Heart right ventricle (tissue), 16 donors: ENCODE measurements around the gene SMAD7. TPM values are rescaled to one million over a fixed set of nuclear protein-coding genes. Genes with fewer than 3 reads are reported as not detected.
A peak's percentile ranks its signal among the peaks of the same experiment; 100 is the strongest.

Experiments
- ATAC-seq, 8 donors: fragments of 200-7000 bp; cut with Tn5 transposase; one replicate each; pipeline ENCODE4 v1.9.1; 2020; ENCODE audit warnings: mild to moderate bottlenecking in 8 of 8, moderate library complexity in 8 of 8, moderate number of reproducible peaks in 1 of 8
- DNase-seq, 2 donors: peaks; one replicate each; pipeline ENCODE4 v3.0.0-alpha.2; 2020
- H3K27ac ChIP-seq, 10 donors: fragments of 200-600 bp; sonication (generic) in 2 of 10; one replicate each; pipeline versions ENCODE4 v1.5.0 to v1.8.0; 2020 to 2022; ENCODE audit warnings: mild to moderate bottlenecking in 3 of 10
- H3K27me3 ChIP-seq, 7 donors: fragments of 200-600 bp; one replicate each; pipeline ENCODE4 v1.8.0; 2021 to 2022; ENCODE audit warnings: mild to moderate bottlenecking in 2 of 7
- H3K36me3 ChIP-seq, 9 donors: fragments of 200-600 bp; sonication (generic) in 1 of 9; one replicate each; pipeline versions ENCODE4 v1.5.0 to v1.8.0; 2020 to 2022; ENCODE audit warnings: mild to moderate bottlenecking in 2 of 9
- H3K4me1 ChIP-seq, 9 donors: fragments of 200-600 bp; sonication (generic) in 1 of 9; one replicate each; pipeline versions ENCODE4 v1.5.0 to v1.8.0; 2020 to 2022; ENCODE audit warnings: mild to moderate bottlenecking in 4 of 9
- H3K4me3 ChIP-seq, 10 donors: fragments of 200-600 bp; sonication (generic) in 2 of 10; one replicate each; pipeline versions ENCODE4 v1.5.0 to v1.8.0; 2020 to 2022; ENCODE audit warnings: mild to moderate bottlenecking in 7 of 10, moderate library complexity in 2 of 10
- H3K9me3 ChIP-seq, 11 donors: fragments of 200-600 bp in 10 of 11; sonication (generic) in 2 of 11; one replicate each; pipeline versions ENCODE4 v1.5.0 to v1.8.0; 2013 to 2022; ENCODE audit warnings: mild to moderate bottlenecking in 2 of 11, control low read depth in 1 of 11, moderate library complexity in 1 of 11
- WGBS, 2 donors: extraction: QIAGEN DNeasy Blood & Tissue Kit; methylation state at CpG; one replicate each; pipeline ENCODE4 v1.1.7; 2013; ENCODE audit warnings: inconsistent platforms in 1 of 2; 5-methylcytosine and 5-hydroxymethylcytosine counted together
- intact Hi-C, 10 donors: fragments of 100-400 bp; cut with DNase I; formaldehyde crosslinking; loops; one replicate each; pipeline versions ENCODE4 v1.11.1 to v1.14.2; 2022
- polyA plus RNA-seq, 2 donors: library from polyadenylated mRNA; stranded (reverse); fragments of 200-250 nt; gene quantifications; one replicate each; pipeline ENCODE4 v1.2.3, GENCODE V29; 2013
- total RNA-seq, 10 donors: library from RNA; stranded (reverse); fragmentation: NEBNext Ultra II Directional in 3 of 10; extraction: Animal tissue kit (Norgen Biotek cat#: 25700) in 3 of 10; gene quantifications; one replicate each; pipeline versions ENCODE4 v1.2.1 to v1.2.4, GENCODE V29; 2021 to 2023
- TF ChIP-seq, protein P1 (sequence below), 9 donors: fragments of 200-600 bp; sonication (generic) in 2 of 9; IDR thresholded peaks; one replicate each; pipeline versions ENCODE4 v1.5.0 to v1.8.0; 2021 to 2022; ENCODE audit warnings: antibody characterized with exemption in 9 of 9, mild to moderate bottlenecking in 5 of 9, moderate library complexity in 1 of 9
- donor health status: Arrhythmogenic right ventricular cardiomyopathy.
- donor health status: ischemic (EF 13 %, LVEDD 7.1; RV severe dilation, severe dysfunction).
- donor health status: healthy with polysubstance abuse.
- donor health status: DM: no; HTN: yes; CAD: no.
- donor health status: DM: no; HTN: no; CAD: no.
- donor health status: ischemic (EF 25% LVEDD 6.9; RV normal size, moderate dysfunction).
- donor health status: ischemic (EF 25% LVEDD 5.7; RV mildly dilated, moderate dysfunction).
- donor health status: healthy.
- donor health status: DM: yes; HTN: yes; CAD: no.
- donor health status: Ischemic cardiomyopathy.
- donor health status: ischemic (EF 35%, LVEDD 5.7; RV mildly dilated, moderate dysfunction).
- donor health status: nonischemic (EF 11% LVEDD 7.7; RV severe dilation, severe dysfunction).
- donor health status: DM: yes; HTN: yes; CAD: no.
- donor health status: PGD.
- donor health status: ischemic (EF 29% LVEDD 5.4; RV normal size, mild dysfunction).
- donor health status: nonischemic (EF 23%, LVEDD 6.1; RV moderate dilation, normal function).

The SMAD7 gene
- total and polyA plus RNA-seq, 12 donors = 6.7 to 28.6 (median 19.2) TPM

- H3K27me3 ChIP-seq = no peaks in the 10 kb centered on the region
- H3K4me3 ChIP-seq = no peak overlapping the region
- TF ChIP-seq, protein P1, sequence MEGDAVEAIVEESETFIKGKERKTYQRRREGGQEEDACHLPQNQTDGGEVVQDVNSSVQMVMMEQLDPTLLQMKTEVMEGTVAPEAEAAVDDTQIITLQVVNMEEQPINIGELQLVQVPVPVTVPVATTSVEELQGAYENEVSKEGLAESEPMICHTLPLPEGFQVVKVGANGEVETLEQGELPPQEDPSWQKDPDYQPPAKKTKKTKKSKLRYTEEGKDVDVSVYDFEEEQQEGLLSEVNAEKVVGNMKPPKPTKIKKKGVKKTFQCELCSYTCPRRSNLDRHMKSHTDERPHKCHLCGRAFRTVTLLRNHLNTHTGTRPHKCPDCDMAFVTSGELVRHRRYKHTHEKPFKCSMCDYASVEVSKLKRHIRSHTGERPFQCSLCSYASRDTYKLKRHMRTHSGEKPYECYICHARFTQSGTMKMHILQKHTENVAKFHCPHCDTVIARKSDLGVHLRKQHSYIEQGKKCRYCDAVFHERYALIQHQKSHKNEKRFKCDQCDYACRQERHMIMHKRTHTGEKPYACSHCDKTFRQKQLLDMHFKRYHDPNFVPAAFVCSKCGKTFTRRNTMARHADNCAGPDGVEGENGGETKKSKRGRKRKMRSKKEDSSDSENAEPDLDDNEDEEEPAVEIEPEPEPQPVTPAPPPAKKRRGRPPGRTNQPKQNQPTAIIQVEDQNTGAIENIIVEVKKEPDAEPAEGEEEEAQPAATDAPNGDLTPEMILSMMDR (IDR thresholded peaks at IDR 0.05) = no peak
- no peak for DNase-seq
- no peak for ATAC-seq
- H3K9me3 ChIP-seq = peaks cover 0 to 7% (median 0%) of the 10 kb centered on the region in 11 donors
- intact Hi-C loops = loop anchor here in 1 of 10 donors (10.0 kb wide), 1 partner anchor 146 kb away; no protein-coding TSS in a partner anchor
- H3K36me3 ChIP-seq = no peaks in the 10 kb centered on the region
- peaks cover 14 to 53% (median 27%) of the 10 kb centered on the region in 9 donors for H3K4me1 ChIP-seq
- no peak overlapping the region for H3K27ac ChIP-seq
- 85 to 92% methylated on average over 4 of the region's 4 CpGs for WGBS, 2 donors
Measured at GRCh38 chr18:48898521-48898920, 52.2 kb downstream of the SMAD7 start.

DNA sequence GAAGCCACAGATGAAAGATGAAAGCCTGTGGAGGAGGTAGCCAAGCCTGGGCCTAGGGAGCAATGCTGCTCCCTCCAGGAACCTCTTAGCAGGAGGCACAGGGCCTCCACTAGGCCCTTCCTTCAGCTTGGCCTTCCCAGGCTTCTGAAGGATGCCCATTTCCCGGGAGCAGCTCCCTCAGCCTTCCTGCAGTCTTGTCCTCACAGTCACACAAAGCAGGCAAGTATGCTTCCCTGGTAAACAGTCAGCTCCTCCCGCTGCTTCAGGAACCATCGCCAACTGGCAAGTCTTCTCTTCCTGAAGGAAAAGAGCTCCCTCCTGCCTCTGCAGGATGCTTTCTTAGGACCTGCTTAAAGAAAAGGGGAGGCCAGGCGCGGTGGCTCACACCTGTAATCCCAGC, 53.2 kb downstream of the SMAD7 start:
- DNase-seq (no peak), ATAC-seq (no peak)
- peak overlapping the region in 5 of 10 donors; percentile 0 to 81 (median 50) for H3K27ac ChIP-seq
- 74 to 77% methylated on average over 5 of the region's 5 CpGs for whole genome bisulfite sequencing, 2 donors
- intact Hi-C loops = loop anchor here in 1 of 10 donors (10.0 kb wide), 1 partner anchor 147 kb away; no protein-coding TSS in a partner anchor
- H3K9me3 ChIP-seq = peaks cover 0 to 7% (median 0%) of the 10 kb centered on the region in 11 donors
- no peak overlapping the region for H3K4me3 ChIP-seq
- H3K27me3 ChIP-seq = no peaks in the 10 kb centered on the region
- no peaks in the 10 kb centered on the region for H3K36me3 ChIP-seq
- H3K4me1 ChIP-seq = peaks cover 8 to 43% (median 20%) of the 10 kb centered on the region in 9 donors
- TF ChIP-seq, protein P1 (IDR thresholded peaks at IDR 0.05) = no peak

DNA sequence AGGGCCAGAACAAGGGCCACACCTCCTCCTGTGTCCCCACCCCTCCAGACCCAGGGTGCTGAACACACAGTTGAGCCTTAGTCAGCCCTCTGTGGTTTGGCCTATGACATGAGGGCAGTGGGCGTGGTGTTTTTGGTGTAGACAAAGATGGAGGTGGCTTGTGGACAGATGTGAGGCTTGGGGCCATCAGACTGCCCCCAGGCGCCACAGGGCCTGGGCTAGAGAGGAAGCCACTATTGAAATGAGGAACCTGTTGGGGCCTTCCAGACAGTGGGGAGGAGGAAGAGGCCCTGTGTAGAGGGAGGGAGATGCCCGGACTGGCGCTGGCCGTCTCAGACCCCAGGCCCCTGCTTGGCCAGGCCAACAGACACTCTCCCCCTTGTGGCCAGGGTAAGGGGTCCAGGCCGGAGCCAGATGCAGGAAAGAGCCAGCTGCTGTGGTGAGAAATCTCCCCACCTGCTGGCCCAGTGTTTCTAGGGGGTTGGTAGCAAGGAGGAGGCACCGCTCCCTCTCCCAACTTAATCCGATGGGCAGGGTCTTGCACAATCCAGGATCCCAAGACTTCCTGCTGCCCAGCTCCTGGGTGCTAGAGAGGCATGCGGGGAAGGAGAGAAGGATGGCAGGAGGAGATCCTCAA, 53.8 kb downstream of the SMAD7 start:
- peak; percentile 53 to 72 (median 63) for ATAC-seq

DNA sequence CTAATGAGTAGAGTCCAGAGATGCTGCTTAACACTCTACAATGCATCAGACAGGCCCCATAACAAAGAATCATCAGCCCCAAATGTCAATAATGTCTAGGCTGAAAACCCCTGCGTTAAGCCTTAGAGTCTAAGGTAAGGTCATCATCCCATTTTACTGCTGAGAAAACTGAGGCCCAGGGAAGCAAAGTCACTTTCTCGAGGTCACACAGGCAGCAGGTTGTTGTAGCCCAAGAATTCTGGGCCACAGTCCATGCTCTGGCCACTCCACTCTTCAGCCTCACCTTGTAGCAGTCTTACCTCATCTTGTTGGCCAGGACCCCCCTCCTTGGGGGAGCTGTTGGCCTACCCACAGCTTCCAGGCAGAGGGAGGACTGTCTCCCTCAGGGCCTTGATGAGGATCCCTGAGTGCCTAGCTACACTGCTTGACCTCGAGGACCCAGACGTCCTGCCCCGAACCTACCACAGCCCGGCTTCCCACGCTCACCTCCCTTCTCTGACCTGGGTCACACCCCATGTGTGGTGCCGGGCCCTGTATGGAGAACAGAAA, 54.4 kb downstream of the SMAD7 start:
- Histone ChIP-seq H3K27me3 (no peaks in the 10 kb centered on the region), H3K4me1 (peaks cover 0 to 32% (median 10%) of the 10 kb centered on the region in 9 donors), H3K27ac (peak overlapping the region in 4 of 10 donors; percentile 0 to 81 (median 16)), H3K9me3 (peaks cover 0 to 7% (median 0%) of the 10 kb centered on the region in 11 donors), H3K36me3 (no peaks in the 10 kb centered on the region), H3K4me3 (no peak overlapping the region)
- DNase-seq (no peak), ATAC-seq (peak in 1 of 8 donors; percentile 3)
- 91 to 93% methylated on average over 8 of the region's 8 CpGs for WGBS, 2 donors
- TF ChIP-seq, protein P1 (IDR thresholded peaks at IDR 0.05) = no peak
- intact Hi-C loops = loop anchor here in 1 of 10 donors (10.0 kb wide), 1 partner anchor 148 kb away; no protein-coding TSS in a partner anchor

More for the DNA sequence above, 53.8 kb downstream of the SMAD7 start:
- TF ChIP-seq, protein P1 (IDR thresholded peaks at IDR 0.05) = peak in 2 of 9 donors; percentile 18
- Histone ChIP-seq H3K36me3 (no peaks in the 10 kb centered on the region), H3K4me3 (no peak overlapping the region), H3K27me3 (no peaks in the 10 kb centered on the region), H3K9me3 (peaks cover 0 to 7% (median 0%) of the 10 kb centered on the region in 11 donors), H3K27ac (peak overlapping the region in 5 of 10 donors; percentile 0 to 81 (median 50)), H3K4me1 (peaks cover 3 to 38% (median 15%) of the 10 kb centered on the region in 9 donors)
- intact Hi-C loops = loop anchor here in 1 of 10 donors (10.0 kb wide), 1 partner anchor 148 kb away; no protein-coding TSS in a partner anchor
- WGBS, 2 donors = 88 to 93% methylated on average over 9 of the region's 9 CpGs
- peak; percentile 54 to 56 for DNase-seq
